HEK293 (cell line): ENCODE results near the gene NRIP2.

Experiments used
- CTCF ChIA-PET: fragments of 350-600 bp; formaldehyde crosslinking; extraction: SDS; loops from one replicate; lab custom pipeline; 2021; ENCODE audit warnings: antibody characterized with exemption; lab: Yijun Ruan, JAX
- POLR2A ChIA-PET: fragments of 300-600 bp; formaldehyde crosslinking; extraction: SDS; loops from one replicate; lab custom pipeline; 2020; ENCODE audit warnings: antibody characterized with exemption, inconsistent platforms; lab: Yijun Ruan, JAX
- H3K27ac ChIP-seq: fragments of 200-500 bp; sonication (Bioruptor generic); 2 replicates; pipeline ENCODE4 v1.5.1; 2014; ENCODE audit warnings: low read depth, low read length, control low read depth, inconsistent platforms; ENCODE audit errors: extremely low read depth
- H3K36me3 ChIP-seq, 2 experiments: fragments of 200-500 bp in 1 of 2; sonication (Bioruptor generic) in 1 of 2; 1 replicate in 1 of 2; 2 replicates in 1 of 2; pipeline ENCODE4 v1.5.1; 2014 to 2017; ENCODE audit warnings: inconsistent platforms in 2 of 2, low read length in 2 of 2; ENCODE audit not compliant: control insufficient read depth in 2 of 2, insufficient read depth in 1 of 2
- H3K4me1 ChIP-seq: fragments of 200-500 bp; sonication (Bioruptor generic); 2 replicates; pipeline ENCODE4 v1.5.1; 2014; ENCODE audit warnings: mild to moderate bottlenecking, low read length, inconsistent platforms; ENCODE audit not compliant: control insufficient read depth, insufficient read depth
- H3K4me3 ChIP-seq: 2 replicates; pipeline ENCODE4 v1.5.1; 2011; ENCODE audit warnings: low read depth, mild to moderate bottlenecking, control low read depth, low read length, moderate library complexity
- H3K9me3 ChIP-seq: fragments of 200-500 bp; sonication (Bioruptor generic); 2 replicates; pipeline ENCODE4 v1.5.1; 2014; ENCODE audit warnings: low read depth, low read length, inconsistent platforms; ENCODE audit not compliant: control insufficient read depth, insufficient read depth
- FEZF1 ChIP-seq: fragments of 450-650 bp; formaldehyde crosslinking; IDR thresholded peaks from 2 replicates; pipeline ENCODE4 v1.5.1; 2016; ENCODE audit warnings: missing biosample characterization, missing genetic modification characterization
- GFI1B ChIP-seq: fragments of 450-650 bp; formaldehyde crosslinking; IDR thresholded peaks from 2 replicates; pipeline ENCODE4 v1.5.1; 2016; ENCODE audit warnings: missing biosample characterization, missing genetic modification characterization
- HIC1 ChIP-seq: fragments of 450-650 bp; formaldehyde crosslinking; IDR thresholded peaks from 2 replicates; pipeline ENCODE4 v1.5.1; 2016; ENCODE audit warnings: missing biosample characterization, missing genetic modification characterization
- KLF1 ChIP-seq: fragments of 450-650 bp; formaldehyde crosslinking; IDR thresholded peaks from 2 replicates; pipeline ENCODE4 v1.5.1; 2016; ENCODE audit warnings: missing biosample characterization, missing genetic modification characterization
- KLF9 ChIP-seq: fragments of 450-650 bp; formaldehyde crosslinking; IDR thresholded peaks from 2 replicates; pipeline ENCODE4 v1.5.1; 2016; ENCODE audit warnings: missing biosample characterization, missing genetic modification characterization, low read depth
- MYNN ChIP-seq: fragments of 450-650 bp; formaldehyde crosslinking; IDR thresholded peaks from 2 replicates; pipeline ENCODE4 v1.5.1; 2016; ENCODE audit warnings: missing biosample characterization, missing genetic modification characterization, borderline replicate concordance
- RBAK ChIP-seq: fragments of 450-650 bp; formaldehyde crosslinking; IDR thresholded peaks from 2 replicates; pipeline ENCODE4 v1.5.1; 2016; ENCODE audit warnings: missing biosample characterization, missing genetic modification characterization
- YY2 ChIP-seq: fragments of 450-650 bp; formaldehyde crosslinking; IDR thresholded peaks from 2 replicates; pipeline ENCODE4 v1.5.1; 2016; ENCODE audit warnings: missing biosample characterization, missing genetic modification characterization
- ZIC2 ChIP-seq: fragments of 450-650 bp; formaldehyde crosslinking; IDR thresholded peaks from 2 replicates; pipeline ENCODE4 v1.5.1; 2016; ENCODE audit warnings: missing biosample characterization, missing genetic modification characterization
- ZNF10 ChIP-seq: fragments of 450-650 bp; formaldehyde crosslinking; IDR thresholded peaks from 2 replicates; pipeline ENCODE4 v1.5.1; 2017; ENCODE audit warnings: missing biosample characterization, missing genetic modification characterization
- ZNF202 ChIP-seq: fragments of 450-650 bp; formaldehyde crosslinking; IDR thresholded peaks from 2 replicates; pipeline ENCODE4 v1.5.1; 2016; ENCODE audit warnings: missing biosample characterization, missing genetic modification characterization, borderline replicate concordance
- ZNF280D ChIP-seq: fragments of 450-650 bp; formaldehyde crosslinking; IDR thresholded peaks from 2 replicates; pipeline ENCODE4 v1.5.1; 2016; ENCODE audit warnings: missing biosample characterization, missing genetic modification characterization
- ZNF302 ChIP-seq: fragments of 450-650 bp; formaldehyde crosslinking; IDR thresholded peaks from 2 replicates; pipeline ENCODE4 v1.5.1; 2016; ENCODE audit warnings: missing biosample characterization, missing genetic modification characterization, low read depth
- ZNF341 ChIP-seq: fragments of 450-650 bp; formaldehyde crosslinking; IDR thresholded peaks from 2 replicates; pipeline ENCODE4; 2016; ENCODE audit warnings: low read depth, missing biosample characterization, missing genetic modification characterization
- ZNF391 ChIP-seq: fragments of 450-650 bp; formaldehyde crosslinking; IDR thresholded peaks from 2 replicates; pipeline ENCODE4 v1.5.1; 2016; ENCODE audit warnings: low read depth, missing biosample characterization, missing genetic modification characterization, borderline replicate concordance
- ZNF510 ChIP-seq: fragments of 450-650 bp; formaldehyde crosslinking; IDR thresholded peaks from 2 replicates; pipeline ENCODE4 v1.5.1; 2018; ENCODE audit warnings: mild to moderate bottlenecking, missing genetic modification characterization, missing biosample characterization; ENCODE audit not compliant: insufficient replicate concordance
- ZNF518A ChIP-seq: fragments of 450-650 bp; formaldehyde crosslinking; conservative IDR thresholded peaks from 2 replicates; pipeline ENCODE4 v1.5.1; 2016; ENCODE audit warnings: low read depth, missing biosample characterization, missing genetic modification characterization

The NRIP2 gene

GRCh38 chr12:2794736-2795289 is 40.0 kb downstream of the NRIP2 start, which contains the start of gene FKBP4 (continued):
- TF ChIP-seq ZNF518A (tag by site-specific recombination), result no peak
- TF ChIP-seq ZIC2, result peak; percentile 14; the same call in 1 of the 2 replicates
- TF ChIP-seq ZNF10 (tag by site-specific recombination), result no peak
- no peak for TF ChIP-seq GFI1B (tag by site-specific recombination)
- no peak for TF ChIP-seq MYNN (tag by site-specific recombination)
- no peak for TF ChIP-seq ZNF391 (tag by site-specific recombination)
- no peak for TF ChIP-seq ZNF510
- no peak for TF ChIP-seq ZNF280D
- 0 out of 2 replicates have a peak, but pooled peaks have one; percentile 32 for TF ChIP-seq ZNF341 (tag by site-specific recombination)
- no peak for TF ChIP-seq FEZF1
- TF ChIP-seq HIC1 (tag by site-specific recombination), result no peak
- TF ChIP-seq KLF9, result peak; percentile 90

GRCh38 chr12:2794191-2794735 is 40.6 kb downstream of the NRIP2 start:
- Histone ChIP-seq H3K4me1 (peaks cover 3% of the 10 kb centered on the region; the same call in 1 of the 2 replicates), H3K9me3 (no peaks in the 10 kb centered on the region), H3K27ac (no peak overlapping the region; the same call in 1 of the 2 replicates), H3K36me3 (peaks cover 19 to 34% of the 10 kb centered on the region in 2 experiments), H3K4me3 (peak overlapping the region; percentile 73)
- CTCF ChIA-PET, result no interaction called here
- POLR2A ChIA-PET, result interaction anchor here (0.5 to 1.2 kb wide), 6 partner anchors 8 to 111 kb away, joined by 3 to 11 read pairs (median 4); partner anchors contain the start of genes FOXM1, ITFG2 and RHNO1
- TF ChIP-seq ZNF302 (no peak), KLF1 (no peak), YY2 (tag by site-specific recombination) (no peak), ZNF202 (tag by site-specific recombination) (peak; percentile 79; the same call in 1 of the 2 replicates), RBAK (tag by site-specific recombination) (no peak)
